ENCODE measurements around the gene P4HA2. TPM values are rescaled to one million over a fixed set of nuclear protein-coding genes. Genes with fewer than 3 reads are reported as not detected.

Gene P4HA2
- polyA plus RNA-seq, 1 experiment = 435 TPM

- TF ChIP-seq, protein P1, sequence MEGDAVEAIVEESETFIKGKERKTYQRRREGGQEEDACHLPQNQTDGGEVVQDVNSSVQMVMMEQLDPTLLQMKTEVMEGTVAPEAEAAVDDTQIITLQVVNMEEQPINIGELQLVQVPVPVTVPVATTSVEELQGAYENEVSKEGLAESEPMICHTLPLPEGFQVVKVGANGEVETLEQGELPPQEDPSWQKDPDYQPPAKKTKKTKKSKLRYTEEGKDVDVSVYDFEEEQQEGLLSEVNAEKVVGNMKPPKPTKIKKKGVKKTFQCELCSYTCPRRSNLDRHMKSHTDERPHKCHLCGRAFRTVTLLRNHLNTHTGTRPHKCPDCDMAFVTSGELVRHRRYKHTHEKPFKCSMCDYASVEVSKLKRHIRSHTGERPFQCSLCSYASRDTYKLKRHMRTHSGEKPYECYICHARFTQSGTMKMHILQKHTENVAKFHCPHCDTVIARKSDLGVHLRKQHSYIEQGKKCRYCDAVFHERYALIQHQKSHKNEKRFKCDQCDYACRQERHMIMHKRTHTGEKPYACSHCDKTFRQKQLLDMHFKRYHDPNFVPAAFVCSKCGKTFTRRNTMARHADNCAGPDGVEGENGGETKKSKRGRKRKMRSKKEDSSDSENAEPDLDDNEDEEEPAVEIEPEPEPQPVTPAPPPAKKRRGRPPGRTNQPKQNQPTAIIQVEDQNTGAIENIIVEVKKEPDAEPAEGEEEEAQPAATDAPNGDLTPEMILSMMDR (IDR thresholded peaks at IDR 0.05; ENCODE audit: insufficient read depth, low read depth, low read length) = no peak
- ChIA-PET CTCF (interaction anchor here (1.3 kb wide), 1 partner anchor 168 kb away, joined by 4 read pairs; no protein-coding TSS in a partner anchor), POLR2A (no interaction called here)
- Histone ChIP-seq H3K27me3 (ENCODE audit: control insufficient read depth, insufficient read depth, low read length) (peaks cover 1% of the 10 kb centered on the region; the same call in 1 of the 2 replicates), H3K36me3 (ENCODE audit: control insufficient read depth, insufficient read depth, low read length) (no peaks in the 10 kb centered on the region), H3K4me3 (ENCODE audit: low read depth, low read length) (no peak overlapping the region)
- DNase-seq (ENCODE audit: low read depth) = no peak
Measured at GRCh38 chr5:132233081-132233480, 5.4 kb upstream of the P4HA2 start.

- Histone ChIP-seq H3K27me3 (ENCODE audit: control insufficient read depth, insufficient read depth, low read length) (peaks cover 1% of the 10 kb centered on the region; the same call in 1 of the 2 replicates), H3K36me3 (ENCODE audit: control insufficient read depth, insufficient read depth, low read length) (no peaks in the 10 kb centered on the region), H3K4me3 (ENCODE audit: low read depth, low read length) (no peak overlapping the region)
- ChIA-PET CTCF (interaction anchor here (1.3 kb wide), 1 partner anchor 168 kb away, joined by 4 read pairs; no protein-coding TSS in a partner anchor), POLR2A (no interaction called here)
- TF ChIP-seq, protein P1 (IDR thresholded peaks at IDR 0.05; ENCODE audit: insufficient read depth, low read depth, low read length) = no peak
- no peak for DNase-seq (ENCODE audit: low read depth)
Measured at GRCh38 chr5:132232465-132232864, 4.8 kb upstream of the P4HA2 start.

DNA sequence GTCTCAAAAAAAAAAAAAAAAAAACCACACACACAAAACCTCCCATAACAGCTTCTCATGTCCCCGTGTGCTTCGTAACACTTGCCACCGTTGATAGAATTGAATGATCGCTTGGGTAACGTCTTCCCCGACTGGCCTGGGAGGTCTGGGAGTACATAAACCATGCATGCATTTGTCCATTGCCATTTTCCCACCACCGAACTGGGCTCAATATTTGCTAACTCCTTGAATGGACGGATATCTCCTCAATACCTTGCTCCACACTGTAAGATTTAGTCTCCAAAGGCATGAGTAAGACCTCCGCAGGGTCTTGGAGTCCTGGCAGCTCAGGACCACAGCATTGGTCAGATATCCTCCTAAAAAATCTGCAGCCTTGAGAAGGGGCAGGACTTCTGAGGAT is 3.2 kb upstream of the P4HA2 start:
- TF ChIP-seq, protein P1 (IDR thresholded peaks at IDR 0.05; ENCODE audit: insufficient read depth, low read depth, low read length) = no peak
- no peak for DNase-seq (ENCODE audit: low read depth)
- Histone ChIP-seq H3K27me3 (ENCODE audit: control insufficient read depth, insufficient read depth, low read length) (peaks cover 1% of the 10 kb centered on the region; the same call in 1 of the 2 replicates), H3K4me3 (ENCODE audit: low read depth, low read length) (no peak overlapping the region), H3K36me3 (ENCODE audit: control insufficient read depth, insufficient read depth, low read length) (no peaks in the 10 kb centered on the region)
- CTCF ChIA-PET = interaction anchor here (2.2 kb wide), 1 partner anchor 11 kb away, joined by 6 read pairs; no protein-coding TSS in a partner anchor
- POLR2A ChIA-PET = no interaction called here

- Histone ChIP-seq H3K27me3 (ENCODE audit: control insufficient read depth, insufficient read depth, low read length) (peaks cover 1% of the 10 kb centered on the region; the same call in 1 of the 2 replicates), H3K4me3 (ENCODE audit: low read depth, low read length) (no peak overlapping the region), H3K36me3 (ENCODE audit: control insufficient read depth, insufficient read depth, low read length) (no peaks in the 10 kb centered on the region)
- DNase-seq (ENCODE audit: low read depth) = no peak
- TF ChIP-seq, protein P1 (IDR thresholded peaks at IDR 0.05; ENCODE audit: insufficient read depth, low read depth, low read length) = no peak
- CTCF ChIA-PET = interaction anchor here (1.5 to 4.1 kb wide), 2 partner anchors 9 to 164 kb away, joined by 4 to 46 read pairs; no protein-coding TSS in a partner anchor
- POLR2A ChIA-PET = no interaction called here
Measured at GRCh38 chr5:132229236-132229635, 1.6 kb upstream of the P4HA2 start.

DNA sequence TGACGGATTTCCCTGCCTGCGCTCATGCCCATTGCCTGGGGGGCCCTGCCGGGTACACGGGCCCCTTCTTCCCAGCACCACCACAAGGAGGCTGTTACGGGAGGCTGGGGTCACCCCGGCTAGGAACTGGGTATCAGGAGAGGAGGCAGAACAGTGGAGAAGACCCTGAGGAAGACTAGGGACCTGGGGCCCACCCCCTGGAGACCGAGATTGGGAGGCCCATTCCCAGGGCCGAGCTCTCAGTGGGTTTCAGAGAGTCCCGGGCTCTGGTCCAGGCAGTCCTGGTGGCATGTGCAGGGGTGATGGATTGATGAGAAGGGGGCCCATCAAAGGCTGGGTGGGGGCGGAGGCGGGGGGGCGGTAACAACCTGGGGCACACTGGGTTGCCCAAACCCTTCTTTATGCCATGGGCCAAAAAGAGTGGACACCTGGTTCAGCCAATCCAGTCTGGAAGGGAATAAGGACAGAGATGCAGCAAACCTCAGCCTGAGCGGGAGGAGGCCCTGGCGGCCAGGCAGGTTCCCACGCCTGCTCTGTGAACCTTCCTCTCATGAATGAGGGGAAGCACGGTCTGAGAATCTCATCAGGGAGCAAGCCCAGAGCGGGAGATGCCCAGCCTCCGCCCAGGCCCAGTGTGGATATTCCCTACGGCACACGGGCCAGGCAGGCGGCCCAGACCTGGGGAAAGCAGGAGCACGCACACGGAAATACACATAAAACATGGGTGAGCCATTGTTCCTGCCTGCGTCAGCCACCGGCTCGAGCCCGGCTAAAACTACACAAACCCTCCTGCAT is 785 bp upstream of the P4HA2 start:
- no peak for DNase-seq (ENCODE audit: low read depth)
- ChIA-PET POLR2A (no interaction called here), CTCF (interaction anchor here (1.1 to 4.1 kb wide), 5 partner anchors 10 to 163 kb away, joined by 3 to 46 read pairs (median 3); no protein-coding TSS in a partner anchor)
- TF ChIP-seq, protein P1 (IDR thresholded peaks at IDR 0.05; ENCODE audit: insufficient read depth, low read depth, low read length) = peak; percentile 30; the same call in 1 of the 2 replicates
- Histone ChIP-seq H3K27me3 (ENCODE audit: control insufficient read depth, insufficient read depth, low read length) (peaks cover 1% of the 10 kb centered on the region; the same call in 1 of the 2 replicates), H3K4me3 (ENCODE audit: low read depth, low read length) (peak overlapping the region; percentile 61), H3K36me3 (ENCODE audit: control insufficient read depth, insufficient read depth, low read length) (no peaks in the 10 kb centered on the region)
